OCI-LY1 (cell line): ENCODE measurements around the gene SERPINB7.

Experiments
- EZH2 ChIP-seq: fragments of 200-600 bp; sonication (generic), shearing (Covaris generic); IDR thresholded peaks from 2 replicates; pipeline ENCODE4 v1.8.0; 2017; ENCODE audit warnings: borderline replicate concordance, mixed run types, mild to moderate bottlenecking, antibody characterized with exemption, low read length, moderate library complexity, mixed read lengths
- TF ChIP-seq, protein P1 (sequence below): fragments of 200-600 bp; sonication (generic), shearing (Covaris generic); IDR thresholded peaks from 2 replicates; pipeline ENCODE4 v1.5.1; 2017; ENCODE audit warnings: mild to moderate bottlenecking, antibody characterized with exemption, low read length, moderate library complexity, mixed read lengths

DNA sequence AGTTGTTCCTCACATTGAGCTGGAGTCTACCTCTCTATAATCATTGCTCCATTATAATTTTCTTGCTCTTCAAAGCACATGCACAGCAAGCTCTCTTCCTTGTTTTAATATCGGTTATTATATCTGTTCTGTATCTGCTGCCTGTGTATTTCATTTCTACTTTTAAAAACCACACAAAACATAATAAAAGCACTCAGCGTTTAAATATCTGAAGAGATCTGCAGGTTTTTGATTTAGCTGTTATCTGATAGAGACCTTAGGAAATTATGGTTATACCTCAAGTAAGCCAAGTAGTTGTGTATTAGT is 49.0 kb downstream of the SERPINB7 start:
- TF ChIP-seq, protein P1, sequence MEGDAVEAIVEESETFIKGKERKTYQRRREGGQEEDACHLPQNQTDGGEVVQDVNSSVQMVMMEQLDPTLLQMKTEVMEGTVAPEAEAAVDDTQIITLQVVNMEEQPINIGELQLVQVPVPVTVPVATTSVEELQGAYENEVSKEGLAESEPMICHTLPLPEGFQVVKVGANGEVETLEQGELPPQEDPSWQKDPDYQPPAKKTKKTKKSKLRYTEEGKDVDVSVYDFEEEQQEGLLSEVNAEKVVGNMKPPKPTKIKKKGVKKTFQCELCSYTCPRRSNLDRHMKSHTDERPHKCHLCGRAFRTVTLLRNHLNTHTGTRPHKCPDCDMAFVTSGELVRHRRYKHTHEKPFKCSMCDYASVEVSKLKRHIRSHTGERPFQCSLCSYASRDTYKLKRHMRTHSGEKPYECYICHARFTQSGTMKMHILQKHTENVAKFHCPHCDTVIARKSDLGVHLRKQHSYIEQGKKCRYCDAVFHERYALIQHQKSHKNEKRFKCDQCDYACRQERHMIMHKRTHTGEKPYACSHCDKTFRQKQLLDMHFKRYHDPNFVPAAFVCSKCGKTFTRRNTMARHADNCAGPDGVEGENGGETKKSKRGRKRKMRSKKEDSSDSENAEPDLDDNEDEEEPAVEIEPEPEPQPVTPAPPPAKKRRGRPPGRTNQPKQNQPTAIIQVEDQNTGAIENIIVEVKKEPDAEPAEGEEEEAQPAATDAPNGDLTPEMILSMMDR, result no peak
- no peak for TF ChIP-seq EZH2
